Central memory CD4-positive, alpha-beta T cell (primary cell): ENCODE results near the gene IL23R.

Experiments
- DNase-seq: peaks from one replicate; pipeline ENCODE4 v3.0.0; 2022

IL23R gene

GRCh38 chr1:67307251-67308060 lies 141.2 kb downstream of the IL23R start, which contains the start of gene IL12RB2:
Gene IL12RB2, plus strand, starts transcription at chr1:67307873. Its CDS starts 12,496 bp downstream, at chr1:67320369.
- DNase-seq: peak; percentile 23

GRCh38 chr1:67308136-67308535 lies 141.9 kb downstream of the IL23R start:
- DNase-seq: no peak
